Measurements from ENCODE around the gene SLC6A6. TPM values are rescaled to one million over a fixed set of nuclear protein-coding genes. Genes with fewer than 3 reads are reported as not detected.

SLC6A6 gene
- total RNA-seq, 1 experiment from 2014 or later, result 25.5 TPM

GRCh38 chr3:14482271-14482721, 79.9 kb downstream of the SLC6A6 start:
- DNase-seq (ENCODE audit: low read depth), result no peak

GRCh38 chr3:14483286-14483685, 80.9 kb downstream of the SLC6A6 start:
- no peak for DNase-seq (ENCODE audit: low read depth)

GRCh38 chr3:14484741-14485140, 82.3 kb downstream of the SLC6A6 start:
- DNase-seq (ENCODE audit: low read depth), result no peak

GRCh38 chr3:14485981-14486380, 83.6 kb downstream of the SLC6A6 start:
- DNase-seq (ENCODE audit: low read depth), result no peak

GRCh38 chr3:14486460-14486859, 84.1 kb downstream of the SLC6A6 start:
- DNase-seq (ENCODE audit: low read depth), result no peak

GRCh38 chr3:14487086-14487485, 84.7 kb downstream of the SLC6A6 start:
- DNase-seq (ENCODE audit: low read depth), result no peak

- DNase-seq (ENCODE audit: low read depth), result no peak
Observed at GRCh38 chr3:14487821-14488220, 85.4 kb downstream of the SLC6A6 start.

- no peak for DNase-seq (ENCODE audit: low read depth)
Observed at GRCh38 chr3:14488286-14489041, 86.1 kb downstream of the SLC6A6 start.

- no peak for DNase-seq (ENCODE audit: low read depth)
Observed at GRCh38 chr3:14489641-14490040, 87.2 kb downstream of the SLC6A6 start.

GRCh38 chr3:14490255-14490654, 87.8 kb downstream of the SLC6A6 start:
- DNase-seq (ENCODE audit: low read depth), result no peak

- DNase-seq (ENCODE audit: low read depth), result no peak
Observed at GRCh38 chr3:14490831-14491230, 88.4 kb downstream of the SLC6A6 start.

- no peak for DNase-seq (ENCODE audit: low read depth)
Observed at GRCh38 chr3:14491396-14492190, 89.2 kb downstream of the SLC6A6 start.

- no peak for DNase-seq (ENCODE audit: low read depth)
Observed at GRCh38 chr3:14492948-14493881, 90.8 kb downstream of the SLC6A6 start.

- DNase-seq (ENCODE audit: low read depth), result no peak
Observed at GRCh38 chr3:14494279-14494972, 92.0 kb downstream of the SLC6A6 start.

GRCh38 chr3:14494973-14495300, 92.5 kb downstream of the SLC6A6 start:
- no peak for DNase-seq (ENCODE audit: low read depth)

GRCh38 chr3:14496351-14496750, 93.9 kb downstream of the SLC6A6 start:
- no peak for DNase-seq (ENCODE audit: low read depth)

GRCh38 chr3:14497321-14497720, 94.9 kb downstream of the SLC6A6 start:
- DNase-seq (ENCODE audit: low read depth), result no peak

- no peak for DNase-seq (ENCODE audit: low read depth)
Observed at GRCh38 chr3:14502472-14502871, 100.1 kb downstream of the SLC6A6 start.

- no peak for DNase-seq (ENCODE audit: low read depth)
Observed at GRCh38 chr3:14503033-14503705, 100.8 kb downstream of the SLC6A6 start.

- no peak for DNase-seq (ENCODE audit: low read depth)
Observed at GRCh38 chr3:14503706-14504065, 101.3 kb downstream of the SLC6A6 start.

Measured in LHCN-M2 (cell line).